ENCODE measurements around the gene BEX3. TPM values are rescaled to one million over a fixed set of nuclear protein-coding genes. Genes with fewer than 3 reads are reported as not detected.

BEX3 gene
- polyA plus RNA-seq (2012; ENCODE audit: low read depth, missing spikeins): 4.0 TPM

GRCh38 chrX:103376118-103376978, at the start of gene BEX3:
Gene BEX3 (plus strand): TSS chrX:103376538. CDS start chrX:103377522, 984 bp downstream.
- no peak for FAIRE-seq
- no peak for DNase-seq (ENCODE audit: insufficient read length, low spot score)
- TF ChIP-seq TAF1 (IDR thresholded peaks at IDR 0.05; ENCODE audit: low read depth, low read length) (no peak), SPI1 (IDR thresholded peaks at IDR 0.05; ENCODE audit: low read depth, low read length) (no peak), POLR2AphosphoS5 (IDR thresholded peaks at IDR 0.05; ENCODE audit: low read depth, low read length) (no peak)

GRCh38 chrX:103329991-103330390, 46.3 kb upstream of the BEX3 start, which contains the start of gene TCEAL7:
Gene TCEAL7 (plus strand): TSS chrX:103330239. CDS start chrX:103331404, 1,165 bp downstream.
- FAIRE-seq: no peak
- DNase-seq (ENCODE audit: insufficient read length, low spot score): no peak
- no peak for TF ChIP-seq PAX5 (IDR thresholded peaks at IDR 0.05; ENCODE audit: insufficient read depth, low read length, severe bottlenecking)
- TF ChIP-seq POLR2A (IDR thresholded peaks at IDR 0.05; ENCODE audit: low read depth, low read length): no peak
- TF ChIP-seq POU2F2 (IDR thresholded peaks at IDR 0.05; ENCODE audit: low read depth, low read length): no peak
- no peak for TF ChIP-seq SPI1 (IDR thresholded peaks at IDR 0.05; ENCODE audit: low read depth, low read length)
- no peak for TF ChIP-seq TAF1 (IDR thresholded peaks at IDR 0.05; ENCODE audit: low read depth, low read length)

GRCh38 chrX:103330681-103331288, 45.6 kb upstream of the BEX3 start:
- no peak for DNase-seq (ENCODE audit: insufficient read length, low spot score)
- TF ChIP-seq TAF1 (IDR thresholded peaks at IDR 0.05; ENCODE audit: low read depth, low read length) (no peak), POLR2A (IDR thresholded peaks at IDR 0.05; ENCODE audit: low read depth, low read length) (no peak), POLR2AphosphoS5 (IDR thresholded peaks at IDR 0.05; ENCODE audit: low read depth, low read length) (no peak), SPI1 (IDR thresholded peaks at IDR 0.05; ENCODE audit: low read depth, low read length) (no peak), POU2F2 (IDR thresholded peaks at IDR 0.05; ENCODE audit: low read depth, low read length) (no peak), PAX5 (IDR thresholded peaks at IDR 0.05; ENCODE audit: insufficient read depth, low read length, severe bottlenecking) (no peak)
- FAIRE-seq: no peak

- DNase-seq (ENCODE audit: insufficient read length, low spot score) (no peak), FAIRE-seq (no peak)
- no peak for TF ChIP-seq SPI1 (IDR thresholded peaks at IDR 0.05; ENCODE audit: low read depth, low read length)
- no peak for TF ChIP-seq POLR2AphosphoS5 (IDR thresholded peaks at IDR 0.05; ENCODE audit: low read depth, low read length)
- no peak for TF ChIP-seq TAF1 (IDR thresholded peaks at IDR 0.05; ENCODE audit: low read depth, low read length)
- TF ChIP-seq POU2F2 (IDR thresholded peaks at IDR 0.05; ENCODE audit: low read depth, low read length): no peak
- TF ChIP-seq PAX5 (IDR thresholded peaks at IDR 0.05; ENCODE audit: insufficient read depth, low read length, severe bottlenecking): no peak
These were observed 37.7 kb upstream of the BEX3 start for GRCh38 chrX:103338663-103339062.

GRCh38 chrX:103343105-103343504, 33.2 kb upstream of the BEX3 start:
- FAIRE-seq: no peak
- TF ChIP-seq POLR2AphosphoS5 (IDR thresholded peaks at IDR 0.05; ENCODE audit: low read depth, low read length): no peak
- TF ChIP-seq PAX5 (IDR thresholded peaks at IDR 0.05; ENCODE audit: insufficient read depth, low read length, severe bottlenecking): no peak
- TF ChIP-seq SPI1 (IDR thresholded peaks at IDR 0.05; ENCODE audit: low read depth, low read length): no peak
- no peak for TF ChIP-seq TAF1 (IDR thresholded peaks at IDR 0.05; ENCODE audit: low read depth, low read length)
- no peak for TF ChIP-seq POLR2A (IDR thresholded peaks at IDR 0.05; ENCODE audit: low read depth, low read length)
- no peak for TF ChIP-seq POU2F2 (IDR thresholded peaks at IDR 0.05; ENCODE audit: low read depth, low read length)
- DNase-seq (ENCODE audit: insufficient read length, low spot score): no peak

GRCh38 chrX:103344606-103345005, 31.7 kb upstream of the BEX3 start:
- TF ChIP-seq PAX5 (IDR thresholded peaks at IDR 0.05; ENCODE audit: insufficient read depth, low read length, severe bottlenecking): no peak
- no peak for TF ChIP-seq POU2F2 (IDR thresholded peaks at IDR 0.05; ENCODE audit: low read depth, low read length)
- TF ChIP-seq TAF1 (IDR thresholded peaks at IDR 0.05; ENCODE audit: low read depth, low read length): no peak
- no peak for TF ChIP-seq POLR2A (IDR thresholded peaks at IDR 0.05; ENCODE audit: low read depth, low read length)
- no peak for TF ChIP-seq POLR2AphosphoS5 (IDR thresholded peaks at IDR 0.05; ENCODE audit: low read depth, low read length)
- no peak for TF ChIP-seq SPI1 (IDR thresholded peaks at IDR 0.05; ENCODE audit: low read depth, low read length)
- FAIRE-seq: no peak
- DNase-seq (ENCODE audit: insufficient read length, low spot score): no peak

DNA sequence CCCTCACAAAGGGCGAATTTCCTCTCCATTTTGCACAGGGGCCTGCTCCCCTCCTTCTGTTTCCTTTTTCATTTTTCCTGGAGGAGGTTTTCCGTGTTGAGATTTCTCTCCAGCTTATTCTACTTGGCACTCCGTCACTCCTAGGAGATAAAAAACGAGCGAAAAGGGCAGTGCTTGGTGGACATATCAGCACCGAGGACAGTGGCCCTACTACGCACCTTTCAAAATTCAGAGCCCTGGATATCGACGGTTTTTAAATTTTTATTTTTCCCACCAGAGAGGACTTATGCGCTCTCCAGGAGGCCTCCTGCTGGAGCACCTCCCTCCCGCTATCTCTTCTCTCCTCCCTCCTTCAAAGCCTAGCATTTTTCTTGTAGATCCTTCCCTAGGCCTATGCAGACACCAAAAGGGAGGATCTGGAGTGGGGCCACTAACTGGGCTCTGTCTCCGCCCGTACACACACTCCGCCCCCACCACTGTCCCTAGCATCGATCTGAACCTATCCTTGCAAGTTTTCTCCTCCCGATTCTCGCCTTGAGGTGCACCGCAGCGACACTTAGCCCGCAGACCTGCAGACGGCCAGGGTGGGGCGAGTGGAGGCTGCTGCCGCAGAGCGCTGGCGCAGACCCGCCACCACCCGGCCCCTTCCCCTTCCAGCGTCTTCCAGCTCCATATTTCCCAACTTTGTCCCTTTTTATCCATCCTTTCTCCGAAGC, 28.5 kb upstream of the BEX3 start:
- TF ChIP-seq TAF1 (IDR thresholded peaks at IDR 0.05; ENCODE audit: low read depth, low read length) (no peak), POLR2A (IDR thresholded peaks at IDR 0.05; ENCODE audit: low read depth, low read length) (no peak), POLR2AphosphoS5 (IDR thresholded peaks at IDR 0.05; ENCODE audit: low read depth, low read length) (no peak), POU2F2 (IDR thresholded peaks at IDR 0.05; ENCODE audit: low read depth, low read length) (no peak), SPI1 (IDR thresholded peaks at IDR 0.05; ENCODE audit: low read depth, low read length) (no peak), PAX5 (IDR thresholded peaks at IDR 0.05; ENCODE audit: insufficient read depth, low read length, severe bottlenecking) (no peak)
- FAIRE-seq (no peak), DNase-seq (ENCODE audit: insufficient read length, low spot score) (no peak)

GRCh38 chrX:103356130-103356798, 20.1 kb upstream of the BEX3 start, which contains the start of gene TCEAL9:
Gene TCEAL9 (plus strand): TSS chrX:103356506. CDS start chrX:103357685, 1,179 bp downstream.
- FAIRE-seq: no peak
- TF ChIP-seq POLR2A (IDR thresholded peaks at IDR 0.05; ENCODE audit: low read depth, low read length): no peak
- no peak for DNase-seq (ENCODE audit: insufficient read length, low spot score)

- TF ChIP-seq POU2F2 (IDR thresholded peaks at IDR 0.05; ENCODE audit: low read depth, low read length) (no peak), POLR2A (IDR thresholded peaks at IDR 0.05; ENCODE audit: low read depth, low read length) (no peak), TAF1 (IDR thresholded peaks at IDR 0.05; ENCODE audit: low read depth, low read length) (no peak), SPI1 (IDR thresholded peaks at IDR 0.05; ENCODE audit: low read depth, low read length) (no peak), POLR2AphosphoS5 (IDR thresholded peaks at IDR 0.05; ENCODE audit: low read depth, low read length) (no peak), PAX5 (IDR thresholded peaks at IDR 0.05; ENCODE audit: insufficient read depth, low read length, severe bottlenecking) (no peak)
- no peak for FAIRE-seq
- no peak for DNase-seq (ENCODE audit: insufficient read length, low spot score)
These were observed 19.5 kb upstream of the BEX3 start for GRCh38 chrX:103356858-103357257.
